Erythroblast (primary cell): Measurements from ENCODE around the gene TREM2.

Experiments used
- GATA1 ChIP-seq: IDR thresholded peaks from 2 replicates; pipeline ENCODE4 v1.6.1; 2011; ENCODE audit warnings: low read depth, mild to moderate bottlenecking, control low read depth, low read length, moderate library complexity
- POLR2A ChIP-seq: IDR thresholded peaks from 2 replicates; pipeline ENCODE4 v1.6.1; 2011; ENCODE audit warnings: mild to moderate bottlenecking, low read length

GRCh38 chr6:41171908-41172307 is 9.0 kb upstream of the TREM2 start:
- TF ChIP-seq POLR2A: no peak
- TF ChIP-seq GATA1: no peak
